ENCODE measurements around the gene GSDME. TPM values are rescaled to one million over a fixed set of nuclear protein-coding genes. Genes with fewer than 3 reads are reported as not detected.

Gene GSDME
- total RNA-seq, 1 donor from 2014 or later: 9.3 TPM

DNA sequence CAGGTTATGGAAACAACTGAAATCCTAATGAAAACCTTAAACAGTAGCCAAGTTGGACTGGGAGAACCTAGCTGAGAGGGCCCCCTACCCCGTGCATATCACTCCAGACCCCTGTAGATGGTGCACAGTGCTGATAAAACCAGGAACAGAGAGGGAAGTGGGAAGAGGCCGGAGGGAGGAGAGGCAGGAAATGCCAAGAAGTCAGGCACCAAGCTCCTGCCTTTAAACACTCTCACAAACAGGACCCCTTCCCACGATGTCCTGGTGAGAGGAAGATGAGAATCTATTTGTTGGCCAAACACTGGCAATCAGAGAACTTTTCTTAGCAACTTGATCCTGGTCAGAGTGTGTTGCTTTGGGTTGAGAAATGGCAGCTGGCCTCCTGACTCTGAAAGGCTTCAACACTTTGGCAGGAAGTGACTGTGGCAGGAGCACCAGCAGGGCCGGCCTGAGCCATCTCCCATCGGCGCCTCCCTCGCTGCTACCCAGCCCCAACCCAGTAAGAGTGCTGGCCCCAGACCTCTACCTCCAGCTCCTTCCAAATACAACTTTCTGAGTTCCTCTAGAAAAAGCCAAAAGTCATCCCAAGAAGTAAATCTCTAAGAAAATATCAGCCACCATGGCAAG is 39.5 kb downstream of the GSDME start:
- no peak for DNase-seq (ENCODE audit: low spot score in 2 of 2, unreplicated experiment in 2 of 2)
- H3K4me1 Mint-ChIP-seq: no peaks in the 10 kb centered on the region
- TF ChIP-seq, protein P1, sequence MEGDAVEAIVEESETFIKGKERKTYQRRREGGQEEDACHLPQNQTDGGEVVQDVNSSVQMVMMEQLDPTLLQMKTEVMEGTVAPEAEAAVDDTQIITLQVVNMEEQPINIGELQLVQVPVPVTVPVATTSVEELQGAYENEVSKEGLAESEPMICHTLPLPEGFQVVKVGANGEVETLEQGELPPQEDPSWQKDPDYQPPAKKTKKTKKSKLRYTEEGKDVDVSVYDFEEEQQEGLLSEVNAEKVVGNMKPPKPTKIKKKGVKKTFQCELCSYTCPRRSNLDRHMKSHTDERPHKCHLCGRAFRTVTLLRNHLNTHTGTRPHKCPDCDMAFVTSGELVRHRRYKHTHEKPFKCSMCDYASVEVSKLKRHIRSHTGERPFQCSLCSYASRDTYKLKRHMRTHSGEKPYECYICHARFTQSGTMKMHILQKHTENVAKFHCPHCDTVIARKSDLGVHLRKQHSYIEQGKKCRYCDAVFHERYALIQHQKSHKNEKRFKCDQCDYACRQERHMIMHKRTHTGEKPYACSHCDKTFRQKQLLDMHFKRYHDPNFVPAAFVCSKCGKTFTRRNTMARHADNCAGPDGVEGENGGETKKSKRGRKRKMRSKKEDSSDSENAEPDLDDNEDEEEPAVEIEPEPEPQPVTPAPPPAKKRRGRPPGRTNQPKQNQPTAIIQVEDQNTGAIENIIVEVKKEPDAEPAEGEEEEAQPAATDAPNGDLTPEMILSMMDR (IDR thresholded peaks at IDR 0.05; ENCODE audit: unreplicated experiment): no peak

DNA sequence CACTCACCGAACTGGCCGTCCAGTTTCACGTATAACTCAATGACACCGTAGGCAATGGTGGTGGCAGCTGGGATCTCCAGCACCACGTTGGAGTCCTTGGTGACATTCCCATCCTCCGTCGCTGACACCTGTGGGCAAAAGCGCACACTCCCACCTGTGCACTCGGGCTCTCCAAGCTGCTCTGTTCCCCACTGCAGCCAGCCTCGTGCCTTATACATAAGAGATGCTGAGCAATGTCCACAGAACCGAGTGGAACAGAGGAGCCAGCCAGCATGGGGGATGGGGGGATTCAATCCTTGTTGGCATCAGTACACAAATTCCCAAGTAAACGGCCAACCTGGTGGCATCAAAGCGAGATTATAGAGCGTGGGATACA is 40.0 kb downstream of the GSDME start:
- H3K36me3 Mint-ChIP-seq: no peaks in the 10 kb centered on the region
- no peak for DNase-seq (ENCODE audit: low spot score in 2 of 2, unreplicated experiment in 2 of 2)

More for the DNA sequence above, 39.5 kb downstream of the GSDME start:
- Mint-ChIP-seq H3K4me3 (no peak overlapping the region), H3K27ac (no peak overlapping the region), H3K27me3 (ENCODE audit: low read depth) (no peaks in the 10 kb centered on the region), H3K36me3 (no peaks in the 10 kb centered on the region), H3K9me3 (no peaks in the 10 kb centered on the region)

DNA sequence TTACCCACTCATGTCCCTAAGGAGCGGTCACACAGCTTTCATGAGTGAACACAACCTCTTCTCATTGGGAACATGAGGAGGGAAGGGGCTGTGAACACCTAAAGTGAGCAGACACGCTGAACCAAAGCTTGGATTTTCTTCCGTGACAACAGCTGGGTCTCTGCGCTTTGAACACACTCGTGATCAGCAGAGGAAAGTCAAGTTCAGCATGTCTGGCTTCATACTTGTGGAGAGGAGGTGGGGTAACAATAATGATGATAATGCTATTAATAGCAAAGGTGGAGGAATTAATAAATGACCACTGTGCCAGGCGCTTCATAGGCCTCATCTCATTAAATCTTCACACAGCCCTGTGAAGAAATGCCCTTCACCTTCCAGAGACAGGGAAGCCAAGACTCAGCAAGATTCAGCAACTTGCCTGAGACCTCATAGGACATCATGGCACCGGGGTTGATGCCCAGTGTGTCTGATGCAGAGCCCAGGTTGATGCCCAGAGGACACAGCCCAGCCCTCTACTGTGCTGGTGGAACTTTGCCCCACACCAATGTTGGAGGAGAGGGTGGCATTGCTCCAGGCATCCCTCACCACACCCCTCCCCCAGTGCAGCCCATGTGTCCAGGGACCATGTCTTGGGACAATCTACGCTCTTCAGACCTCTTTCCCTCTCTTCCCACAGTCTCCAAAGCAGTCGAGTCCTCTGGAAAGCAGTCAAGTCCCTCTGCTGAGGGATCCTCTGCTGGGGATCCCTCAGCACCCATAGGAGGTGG is 40.6 kb downstream of the GSDME start:
- no peak for DNase-seq (ENCODE audit: low spot score in 2 of 2, unreplicated experiment in 2 of 2)
- Mint-ChIP-seq H3K27ac (no peak overlapping the region), H3K4me1 (no peaks in the 10 kb centered on the region), H3K4me3 (no peak overlapping the region), H3K36me3 (no peaks in the 10 kb centered on the region), H3K9me3 (no peaks in the 10 kb centered on the region), H3K27me3 (ENCODE audit: low read depth) (no peaks in the 10 kb centered on the region)
- TF ChIP-seq, protein P1 (IDR thresholded peaks at IDR 0.05; ENCODE audit: unreplicated experiment): no peak

More for the DNA sequence above, 40.0 kb downstream of the GSDME start:
- Mint-ChIP-seq H3K27ac (no peak overlapping the region), H3K4me1 (no peaks in the 10 kb centered on the region), H3K9me3 (no peaks in the 10 kb centered on the region), H3K27me3 (ENCODE audit: low read depth) (no peaks in the 10 kb centered on the region), H3K4me3 (no peak overlapping the region)
- TF ChIP-seq, protein P1 (IDR thresholded peaks at IDR 0.05; ENCODE audit: unreplicated experiment): no peak

DNA sequence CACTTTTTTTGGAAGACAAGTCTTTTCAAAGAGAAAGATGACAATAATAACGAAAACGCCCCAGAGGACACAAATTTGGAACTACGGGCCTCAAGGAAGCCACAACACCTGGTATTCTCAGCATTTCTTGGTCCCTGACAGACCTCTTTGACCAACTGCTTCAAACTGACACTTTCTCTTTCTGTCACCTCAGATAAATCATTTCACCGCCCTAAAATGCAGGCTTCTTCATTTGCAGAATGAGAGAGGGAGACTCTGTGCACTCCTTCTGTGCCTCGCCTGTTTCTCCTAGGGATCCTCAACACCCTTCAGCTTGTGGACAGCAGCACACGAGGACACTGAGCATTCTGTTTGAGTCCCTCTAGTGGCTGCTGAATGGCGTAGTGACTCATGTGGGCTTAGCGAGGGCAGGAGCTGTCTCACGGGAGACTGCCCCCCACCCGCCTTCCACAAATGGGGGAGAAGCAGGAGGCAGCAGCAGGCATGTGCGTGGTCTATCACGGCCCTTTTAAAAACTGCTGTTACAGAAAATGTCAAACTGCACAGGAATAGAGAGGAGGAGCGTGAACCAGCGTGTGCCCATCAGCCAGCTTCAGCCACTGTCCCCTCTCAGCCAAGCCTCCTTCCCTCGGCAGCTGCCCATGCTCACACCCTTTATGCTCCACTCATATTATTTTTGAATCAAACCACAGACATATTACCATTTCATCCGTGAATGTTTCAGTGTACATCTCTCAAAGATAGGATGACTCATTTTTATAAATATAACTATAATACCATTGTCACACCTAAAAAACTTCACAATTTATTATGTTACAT is 41.4 kb downstream of the GSDME start:
- no peak overlapping the region for H3K27ac Mint-ChIP-seq
- H3K9me3 Mint-ChIP-seq: no peaks in the 10 kb centered on the region
- TF ChIP-seq, protein P1 (IDR thresholded peaks at IDR 0.05; ENCODE audit: unreplicated experiment): no peak
- no peak for DNase-seq (ENCODE audit: low spot score in 2 of 2, unreplicated experiment in 2 of 2)
- H3K36me3 Mint-ChIP-seq: no peaks in the 10 kb centered on the region
- H3K4me1 Mint-ChIP-seq: no peaks in the 10 kb centered on the region
- no peaks in the 10 kb centered on the region for H3K27me3 Mint-ChIP-seq (ENCODE audit: low read depth)
- H3K4me3 Mint-ChIP-seq: no peak overlapping the region

DNA sequence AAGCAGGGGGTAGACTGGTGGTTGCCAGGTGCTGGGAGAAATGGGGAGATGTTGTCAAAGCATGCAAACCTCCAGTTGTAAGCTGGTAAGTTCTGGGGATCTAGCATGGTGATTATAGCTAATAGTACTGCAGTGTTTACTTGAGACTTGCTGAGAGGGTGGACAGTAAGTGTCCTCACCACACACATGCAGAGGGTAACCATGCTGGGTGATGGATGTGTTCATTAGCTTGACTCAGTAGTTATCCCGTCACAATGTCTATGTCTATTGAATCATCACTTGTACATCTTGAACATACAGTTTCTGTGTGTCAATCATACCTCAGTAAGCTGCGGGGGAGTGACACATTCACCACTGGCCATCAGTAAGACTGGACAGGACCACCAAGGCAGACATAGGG is 42.1 kb downstream of the GSDME start:
- Mint-ChIP-seq H3K4me1 (no peaks in the 10 kb centered on the region), H3K27ac (no peak overlapping the region), H3K27me3 (ENCODE audit: low read depth) (no peaks in the 10 kb centered on the region), H3K4me3 (no peak overlapping the region), H3K36me3 (no peaks in the 10 kb centered on the region), H3K9me3 (no peaks in the 10 kb centered on the region)
- TF ChIP-seq, protein P1 (IDR thresholded peaks at IDR 0.05; ENCODE audit: unreplicated experiment): no peak
- no peak for DNase-seq (ENCODE audit: low spot score in 2 of 2, unreplicated experiment in 2 of 2)
